SK-N-SH (cell line): ENCODE measurements around the gene GNAS. TPM values are rescaled to one million over a fixed set of nuclear protein-coding genes. Genes with fewer than 3 reads are reported as not detected.

ENCODE experiments used
- CTCF ChIA-PET: fragments of 300-600, 350-600 bp; formaldehyde crosslinking; extraction: SDS; loops from one replicate; lab custom pipeline; 2021; lab: Yijun Ruan, JAX
- POLR2A ChIA-PET: fragments of 350-600 bp; sonication (Branson Sonifier 250); formaldehyde crosslinking; extraction: SDS; loops from one replicate; lab custom pipeline; 2020; ENCODE audit warnings: antibody characterized with exemption, inconsistent platforms; lab: Yijun Ruan, JAX
- DNase-seq: peaks from one replicate; pipeline ENCODE4 v3.0.0; 2012
- H2AFZ ChIP-seq: fragments of 200-600 bp; sonication (generic); 2 replicates; pipeline ENCODE4 v1.8.1; 2016; ENCODE audit warnings: antibody characterized with exemption, mild to moderate bottlenecking, low read depth
- H3F3A ChIP-seq: fragments of 200-600 bp; sonication (generic); replicated peaks from 2 replicates; pipeline ENCODE3; 2016; ENCODE audit warnings: antibody characterized with exemption, mild to moderate bottlenecking; ENCODE audit not compliant: insufficient read depth
- H3K27ac ChIP-seq, 2 experiments: fragments of 200-500 bp in 1 of 2; fragments of 200-600 bp in 1 of 2; sonication (Bioruptor generic) in 1 of 2; sonication (generic), shearing (Covaris generic) in 1 of 2; 2 replicates each; pipeline versions ENCODE4 v1.5.1 to v1.6.1; 2014 to 2016; ENCODE audit warnings: low read depth in 2 of 2, inconsistent platforms in 1 of 2, low read length in 1 of 2, mild to moderate bottlenecking in 1 of 2, mixed read lengths in 1 of 2
- H3K27me3 ChIP-seq: fragments of 200-600 bp; sonication (generic), shearing (Covaris generic); 2 replicates; pipeline ENCODE4 v1.6.1; 2016; ENCODE audit warnings: mixed run types; ENCODE audit not compliant: insufficient read depth
- H3K36me3 ChIP-seq, 2 experiments: fragments of 200-500 bp in 1 of 2; fragments of 200-600 bp in 1 of 2; sonication (Bioruptor generic) in 1 of 2; sonication (generic) in 1 of 2; replicated peaks in 1 of 2; 2 replicates each; pipeline versions ENCODE3 to v1.5.1; 2014 to 2016; ENCODE audit warnings: low read length in 1 of 2, mild to moderate bottlenecking in 1 of 2; ENCODE audit not compliant: insufficient read depth in 2 of 2, control insufficient read depth in 1 of 2
- H3K4me1 ChIP-seq, 2 experiments: fragments of 200-500 bp in 1 of 2; fragments of 200-600 bp in 1 of 2; sonication (Bioruptor generic) in 1 of 2; sonication (generic), shearing (Covaris generic) in 1 of 2; 2 replicates each; pipeline versions ENCODE4 v1.5.1 to v1.6.1; 2014 to 2016; ENCODE audit warnings: low read depth in 1 of 2, low read length in 1 of 2, mixed run types in 1 of 2; ENCODE audit not compliant: insufficient read depth in 2 of 2, control insufficient read depth in 1 of 2
- H3K4me2 ChIP-seq: fragments of 200-600 bp; sonication (generic), shearing (Covaris generic); 2 replicates; pipeline ENCODE4 v1.6.1; 2017; ENCODE audit warnings: mixed run types
- H3K4me3 ChIP-seq, 2 experiments: fragments of 200-500 bp in 1 of 2; fragments of 200-600 bp in 1 of 2; sonication (Bioruptor generic) in 1 of 2; sonication (generic), shearing (Covaris generic) in 1 of 2; 2 replicates each; pipeline versions ENCODE4 v1.5.1 to v1.8.1; 2014 to 2016; ENCODE audit warnings: low read depth in 2 of 2, inconsistent platforms in 1 of 2, low read length in 1 of 2, mild to moderate bottlenecking in 1 of 2, mixed read lengths in 1 of 2, moderate library complexity in 1 of 2
- H3K79me2 ChIP-seq: fragments of 200-600 bp; sonication (generic); 2 replicates; pipeline ENCODE4 v1.8.1; 2017; ENCODE audit warnings: mild to moderate bottlenecking; ENCODE audit not compliant: insufficient read depth
- H3K9ac ChIP-seq: fragments of 200-600 bp; sonication (generic); 2 replicates; pipeline ENCODE4 v1.6.1; 2017; ENCODE audit warnings: mixed run types
- H3K9me2 ChIP-seq: fragments of 200-600 bp; sonication (generic); 2 replicates; pipeline ENCODE4 v1.6.1; 2017; ENCODE audit warnings: mixed run types
- H3K9me3 ChIP-seq: fragments of 200-600 bp; sonication (generic); 2 replicates; pipeline ENCODE4 v1.6.1; 2017; ENCODE audit warnings: mixed run types, mild to moderate bottlenecking, moderate library complexity
- H4K20me1 ChIP-seq: fragments of 200-600 bp; sonication (generic); 2 replicates; pipeline ENCODE4 v1.6.1; 2017; ENCODE audit warnings: mild to moderate bottlenecking, mixed run types; ENCODE audit not compliant: insufficient read depth
- ELF1 ChIP-seq: IDR thresholded peaks from 2 replicates; pipeline ENCODE4 v1.4.0; 2012
- EP300 ChIP-seq, 2 experiments: IDR thresholded peaks; 2 replicates each; pipeline versions ENCODE4 v1.4.0 to v1.6.1; 2012; ENCODE audit warnings: borderline replicate concordance in 1 of 2, low read depth in 1 of 2, low read length in 1 of 2
- FOSL2 ChIP-seq: IDR thresholded peaks from 2 replicates; pipeline ENCODE4 v1.4.0; 2012; ENCODE audit warnings: low read depth, mild to moderate bottlenecking, moderate library complexity, borderline replicate concordance
- FOXM1 ChIP-seq: IDR thresholded peaks from 2 replicates; pipeline ENCODE4 v1.4.0; 2012; ENCODE audit warnings: low read depth, mild to moderate bottlenecking
- MEF2A ChIP-seq: IDR thresholded peaks from 2 replicates; pipeline ENCODE4 v1.4.0; 2012; ENCODE audit warnings: low read depth, borderline replicate concordance
- NRF1 ChIP-seq: IDR thresholded peaks from 2 replicates; pipeline ENCODE4 v1.6.1; 2012; ENCODE audit warnings: low read depth, mild to moderate bottlenecking, low read length
- POLR2AphosphoS5 ChIP-seq: IDR thresholded peaks from 2 replicates; pipeline ENCODE4 v1.6.1; 2012; ENCODE audit warnings: low read depth, low read length
- RAD21 ChIP-seq: IDR thresholded peaks from 2 replicates; pipeline ENCODE4 v1.6.1; 2012; ENCODE audit warnings: mild to moderate bottlenecking, low read length
- REST ChIP-seq: IDR thresholded peaks from 2 replicates; pipeline ENCODE4 v1.6.1; 2012; ENCODE audit warnings: mild to moderate bottlenecking, low read depth, low read length, moderate library complexity
- TEAD4 ChIP-seq: IDR thresholded peaks from 2 replicates; pipeline ENCODE4 v1.4.0; 2012; ENCODE audit warnings: mild to moderate bottlenecking, borderline replicate concordance; ENCODE audit not compliant: insufficient read depth
- USF1 ChIP-seq: IDR thresholded peaks from 2 replicates; pipeline ENCODE4 v1.4.0; 2012; ENCODE audit warnings: low read depth, borderline replicate concordance
- YY1 ChIP-seq: IDR thresholded peaks from 2 replicates; pipeline ENCODE4 v1.4.0; 2012; ENCODE audit warnings: low read depth, mild to moderate bottlenecking
- WGBS: methylation state at CpG from one replicate; pipeline ENCODE4 v1.1.6; 2017; ENCODE audit warnings: low lambda C conversion rate; 5-methylcytosine and 5-hydroxymethylcytosine counted together
- polyA plus RNA-seq, 3 experiments: library from polyadenylated mRNA; depleted of rRNA; stranded (reverse); fragments of >200 nt; gene quantifications; 2 replicates each; pipeline ENCODE4 v1.2.3, GENCODE V29; 2012
- TF ChIP-seq, protein P1 (sequence below): IDR thresholded peaks from 2 replicates; pipeline ENCODE4 v1.4.0; 2012; ENCODE audit warnings: low read depth
- TF ChIP-seq, protein P2 (sequence below): fragments of 200-600 bp; sonication (generic); IDR thresholded peaks from 2 replicates; pipeline ENCODE4 v1.6.1; 2017; ENCODE audit warnings: antibody characterized with exemption, mild to moderate bottlenecking, moderate library complexity
- TF ChIP-seq, protein P3 (sequence below): fragments of 150-350 bp; IDR thresholded peaks from 2 replicates; pipeline ENCODE4 v1.6.1; 2017; ENCODE audit warnings: antibody characterized with exemption, low read length, low read depth, borderline replicate concordance

GNAS gene
- polyA plus RNA-seq, 1 of the 3 experiments (the other 2 are of a cell fraction), result 1,562 TPM

DNA sequence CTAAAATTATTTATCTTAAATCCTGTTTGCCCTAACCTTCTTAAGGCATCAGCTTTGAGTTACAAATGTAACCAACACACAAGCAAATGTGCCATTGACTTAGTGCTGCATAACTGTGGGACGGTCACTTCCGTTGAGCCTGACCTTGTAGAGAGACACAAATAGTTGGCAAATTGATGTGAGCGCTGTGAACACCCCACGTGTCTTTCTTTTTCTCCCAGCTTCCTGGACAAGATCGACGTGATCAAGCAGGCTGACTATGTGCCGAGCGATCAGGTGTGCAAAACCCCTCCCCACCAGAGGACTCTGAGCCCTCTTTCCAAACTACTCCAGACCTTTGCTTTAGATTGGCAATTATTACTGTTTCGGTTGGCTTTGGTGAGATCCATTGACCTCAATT, 56.4 kb downstream of the GNAS start (continued):
- TF ChIP-seq, protein P1, sequence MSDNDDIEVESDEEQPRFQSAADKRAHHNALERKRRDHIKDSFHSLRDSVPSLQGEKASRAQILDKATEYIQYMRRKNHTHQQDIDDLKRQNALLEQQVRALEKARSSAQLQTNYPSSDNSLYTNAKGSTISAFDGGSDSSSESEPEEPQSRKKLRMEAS, result no peak
- no peak for TF ChIP-seq POLR2AphosphoS5
- TF ChIP-seq TEAD4, result no peak
- no peak for TF ChIP-seq EP300 (IDR thresholded peaks at IDR 0.05; ENCODE audit: borderline replicate concordance in 1 of 2, low read depth in 1 of 2, low read length in 1 of 2)
- TF ChIP-seq, all 33 proteins: peak for 0

- DNase-seq, result no peak
- Histone ChIP-seq H3K27ac (no peak overlapping the region; a peak in 1 of 4 replicates), H2AFZ (no peak overlapping the region), H3K9ac (no peak overlapping the region), H3K4me2 (no peak overlapping the region), H3K27me3 (no peaks in the 10 kb centered on the region), H3K4me3 (no peak overlapping the region; a peak in 1 of 4 replicates), H4K20me1 (peaks cover 56% of the 10 kb centered on the region), H3F3A (peaks cover 85% of the 10 kb centered on the region), H3K9me2 (no peaks in the 10 kb centered on the region), H3K4me1 (peaks cover 17 to 20% of the 10 kb centered on the region in 2 experiments), H3K79me2 (peaks cover 38% of the 10 kb centered on the region), H3K9me3 (no peaks in the 10 kb centered on the region), H3K36me3 (peaks cover 70 to 74% of the 10 kb centered on the region in 2 experiments)
- WGBS, result 92% methylated on average over 4 of the region's 15 CpGs
- TF ChIP-seq FOXM1 (no peak), YY1 (no peak), EP300 (IDR thresholded peaks at IDR 0.05; ENCODE audit: borderline replicate concordance in 1 of 2, low read depth in 1 of 2, low read length in 1 of 2) (no peak), MEF2A (no peak), ELF1 (no peak), REST (no peak), USF1 (no peak), RAD21 (no peak), NRF1 (no peak), FOSL2 (no peak)
- TF ChIP-seq, protein P2, sequence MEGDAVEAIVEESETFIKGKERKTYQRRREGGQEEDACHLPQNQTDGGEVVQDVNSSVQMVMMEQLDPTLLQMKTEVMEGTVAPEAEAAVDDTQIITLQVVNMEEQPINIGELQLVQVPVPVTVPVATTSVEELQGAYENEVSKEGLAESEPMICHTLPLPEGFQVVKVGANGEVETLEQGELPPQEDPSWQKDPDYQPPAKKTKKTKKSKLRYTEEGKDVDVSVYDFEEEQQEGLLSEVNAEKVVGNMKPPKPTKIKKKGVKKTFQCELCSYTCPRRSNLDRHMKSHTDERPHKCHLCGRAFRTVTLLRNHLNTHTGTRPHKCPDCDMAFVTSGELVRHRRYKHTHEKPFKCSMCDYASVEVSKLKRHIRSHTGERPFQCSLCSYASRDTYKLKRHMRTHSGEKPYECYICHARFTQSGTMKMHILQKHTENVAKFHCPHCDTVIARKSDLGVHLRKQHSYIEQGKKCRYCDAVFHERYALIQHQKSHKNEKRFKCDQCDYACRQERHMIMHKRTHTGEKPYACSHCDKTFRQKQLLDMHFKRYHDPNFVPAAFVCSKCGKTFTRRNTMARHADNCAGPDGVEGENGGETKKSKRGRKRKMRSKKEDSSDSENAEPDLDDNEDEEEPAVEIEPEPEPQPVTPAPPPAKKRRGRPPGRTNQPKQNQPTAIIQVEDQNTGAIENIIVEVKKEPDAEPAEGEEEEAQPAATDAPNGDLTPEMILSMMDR, result no peak
- TF ChIP-seq, protein P1, result no peak
- TF ChIP-seq, protein P3, sequence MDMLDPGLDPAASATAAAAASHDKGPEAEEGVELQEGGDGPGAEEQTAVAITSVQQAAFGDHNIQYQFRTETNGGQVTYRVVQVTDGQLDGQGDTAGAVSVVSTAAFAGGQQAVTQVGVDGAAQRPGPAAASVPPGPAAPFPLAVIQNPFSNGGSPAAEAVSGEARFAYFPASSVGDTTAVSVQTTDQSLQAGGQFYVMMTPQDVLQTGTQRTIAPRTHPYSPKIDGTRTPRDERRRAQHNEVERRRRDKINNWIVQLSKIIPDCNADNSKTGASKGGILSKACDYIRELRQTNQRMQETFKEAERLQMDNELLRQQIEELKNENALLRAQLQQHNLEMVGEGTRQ, result no peak
- CTCF ChIA-PET, result no interaction called here
- POLR2A ChIA-PET, result interaction anchor here (0.6 to 0.9 kb wide), 2 partner anchors 75 to 77 kb away, joined by 3 read pairs; no protein-coding TSS in a partner anchor
Observed at GRCh38 chr20:58909585-58909984, 57.1 kb downstream of the GNAS start.
